Uterus (tissue), 4 donors: ENCODE results near the gene RIPOR2. TPM values are rescaled to one million over a fixed set of nuclear protein-coding genes. Genes with fewer than 3 reads are reported as not detected.

Experiments used
- DNase-seq, 2 donors: peaks; one replicate each; pipeline ENCODE4 v3.0.0-alpha.2; 2019 to 2020
- H3K27ac ChIP-seq, 2 donors: fragments of 200-600 bp; sonication (generic); 1 replicate in 1 of 2; 2 replicates in 1 of 2; pipeline ENCODE4 v1.5.1; 2016 to 2018
- H3K27me3 ChIP-seq, 2 donors: fragments of 200-600 bp; sonication (generic); one replicate each; pipeline ENCODE4 v1.5.1; 2018 to 2019; ENCODE audit warnings: control low read depth in 1 of 2
- H3K36me3 ChIP-seq, 2 donors: fragments of 200-600 bp; sonication (generic); one replicate each; pipeline ENCODE4 v1.5.1; 2019; ENCODE audit warnings: control low read depth in 1 of 2
- H3K4me1 ChIP-seq, 2 donors: fragments of 200-600 bp; sonication (generic); one replicate each; pipeline ENCODE4 v1.5.1; 2018 to 2019; ENCODE audit warnings: control low read depth in 1 of 2
- H3K4me3 ChIP-seq, 2 donors: fragments of 200-600 bp; sonication (generic); 1 replicate in 1 of 2; 2 replicates in 1 of 2; pipeline ENCODE4 v1.5.1; 2018 to 2019; ENCODE audit warnings: mild to moderate bottlenecking in 1 of 2
- H3K9me3 ChIP-seq, 2 donors: fragments of 200-600 bp; sonication (generic); one replicate each; pipeline ENCODE4 v1.5.1; 2019; ENCODE audit warnings: control low read depth in 1 of 2
- POLR2A ChIP-seq, 2 donors: fragments of 450-650 bp; IDR thresholded peaks; one replicate each; pipeline ENCODE4 v1.6.1; 2016; ENCODE audit warnings: antibody characterized with exemption in 2 of 2, mild to moderate bottlenecking in 1 of 2, moderate library complexity in 1 of 2
- intact Hi-C: fragments of 100-400 bp; cut with DNase I; formaldehyde crosslinking; loops from one replicate; pipeline ENCODE4 v1.15.1; 2023; ENCODE audit warnings: low total_unique reads
- total RNA-seq, 4 donors: library from RNA; depleted of rRNA in 3 of 4; stranded (reverse); fragments of >200 nt in 3 of 4; gene quantifications; one replicate each; pipeline versions ENCODE4 v1.1.0 to v1.2.4, GENCODE V29; 2014 to 2023
- TF ChIP-seq, protein P1 (sequence below), 4 experiments: fragments of 200-600 bp in 2 of 4; fragments of 450-650 bp in 2 of 4; sonication (generic) in 2 of 4; IDR thresholded peaks; one replicate each; pipeline ENCODE4 v1.5.1; 2016 to 2019; ENCODE audit warnings: antibody characterized with exemption in 4 of 4, mild to moderate bottlenecking in 2 of 4, moderate library complexity in 1 of 4
- donor health status: DM: yes; HTN: yes; CAD: no.

The RIPOR2 gene
- total RNA-seq, 4 donors from 2014 or later = 29.0 to 106 (median 80.4) TPM

DNA sequence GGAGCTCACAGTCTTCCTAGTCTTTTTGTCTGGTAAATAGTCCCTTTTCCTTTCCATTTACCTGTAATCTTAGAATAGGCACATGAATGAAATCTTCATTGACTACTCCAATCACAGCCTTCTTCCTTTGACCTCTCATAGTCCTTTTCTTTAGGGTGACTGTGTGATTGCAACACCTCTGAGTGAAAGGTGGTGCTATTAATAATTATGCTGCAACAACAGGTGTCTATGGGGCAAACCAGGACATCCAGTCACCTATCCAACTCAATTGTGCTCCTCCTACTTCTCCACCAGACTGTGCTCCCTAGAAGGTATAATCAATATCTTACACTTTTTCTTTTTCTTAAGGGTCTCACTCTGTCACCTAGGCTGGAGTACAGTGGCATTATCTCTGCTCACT is 29.4 kb downstream of the RIPOR2 start:
- H3K9me3 ChIP-seq = no peaks in the 10 kb centered on the region
- no peaks in the 10 kb centered on the region for H3K27me3 ChIP-seq
- no peaks in the 10 kb centered on the region for H3K36me3 ChIP-seq
- no peak for TF ChIP-seq POLR2A (IDR thresholded peaks at IDR 0.05)
- TF ChIP-seq, protein P1, sequence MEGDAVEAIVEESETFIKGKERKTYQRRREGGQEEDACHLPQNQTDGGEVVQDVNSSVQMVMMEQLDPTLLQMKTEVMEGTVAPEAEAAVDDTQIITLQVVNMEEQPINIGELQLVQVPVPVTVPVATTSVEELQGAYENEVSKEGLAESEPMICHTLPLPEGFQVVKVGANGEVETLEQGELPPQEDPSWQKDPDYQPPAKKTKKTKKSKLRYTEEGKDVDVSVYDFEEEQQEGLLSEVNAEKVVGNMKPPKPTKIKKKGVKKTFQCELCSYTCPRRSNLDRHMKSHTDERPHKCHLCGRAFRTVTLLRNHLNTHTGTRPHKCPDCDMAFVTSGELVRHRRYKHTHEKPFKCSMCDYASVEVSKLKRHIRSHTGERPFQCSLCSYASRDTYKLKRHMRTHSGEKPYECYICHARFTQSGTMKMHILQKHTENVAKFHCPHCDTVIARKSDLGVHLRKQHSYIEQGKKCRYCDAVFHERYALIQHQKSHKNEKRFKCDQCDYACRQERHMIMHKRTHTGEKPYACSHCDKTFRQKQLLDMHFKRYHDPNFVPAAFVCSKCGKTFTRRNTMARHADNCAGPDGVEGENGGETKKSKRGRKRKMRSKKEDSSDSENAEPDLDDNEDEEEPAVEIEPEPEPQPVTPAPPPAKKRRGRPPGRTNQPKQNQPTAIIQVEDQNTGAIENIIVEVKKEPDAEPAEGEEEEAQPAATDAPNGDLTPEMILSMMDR (IDR thresholded peaks at IDR 0.05) = no peak
- no peak for DNase-seq
- H3K4me1 ChIP-seq = peaks cover 0 to 4% of the 10 kb centered on the region in 2 donors
- H3K4me3 ChIP-seq = no peak overlapping the region
- peak overlapping the region; percentile 97 to 98 for H3K27ac ChIP-seq
- intact Hi-C loops = no loop called here

DNA sequence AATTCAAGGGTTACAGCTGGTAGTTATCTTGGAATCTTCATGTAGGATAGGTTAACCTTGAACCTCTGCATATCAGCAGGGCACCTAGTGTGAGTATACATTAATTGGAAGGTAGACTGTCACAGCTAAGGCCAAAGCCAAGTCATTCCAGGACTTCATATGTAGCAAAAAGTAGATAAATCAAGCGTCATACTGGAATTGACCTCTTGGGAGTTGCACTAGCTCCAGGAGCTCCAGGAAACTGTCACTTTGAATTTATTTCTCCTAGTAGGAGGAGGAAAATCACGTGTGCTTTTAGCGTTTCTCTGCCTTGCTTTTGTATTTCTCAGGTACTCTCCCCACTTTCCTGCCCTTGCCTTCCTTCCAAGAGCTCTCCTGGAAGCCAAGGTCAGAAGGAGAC is 30.3 kb downstream of the RIPOR2 start:
- H3K27ac ChIP-seq = peak overlapping the region; percentile 97 to 98

DNA sequence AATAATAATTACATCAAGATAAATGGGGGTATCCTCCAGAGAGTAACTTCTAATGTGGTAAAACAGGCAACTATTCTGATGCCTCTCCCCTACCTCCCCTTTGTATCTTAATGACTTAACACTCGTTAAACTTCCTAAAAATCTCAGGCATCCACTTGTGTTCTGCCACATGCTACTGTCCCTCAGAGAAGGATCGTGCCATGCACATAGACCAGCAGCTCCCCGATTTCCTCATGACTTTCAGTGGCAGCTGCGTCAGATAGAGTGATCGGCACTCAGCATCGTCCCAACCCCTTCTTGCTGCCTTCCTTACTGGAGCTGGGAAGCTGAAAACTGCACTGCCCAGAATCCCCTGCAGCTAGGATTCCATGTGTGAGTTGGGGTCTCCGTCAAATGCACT is 32.1 kb downstream of the RIPOR2 start:
- H3K36me3 ChIP-seq = no peaks in the 10 kb centered on the region
- intact Hi-C loops = no loop called here
- H3K9me3 ChIP-seq = no peaks in the 10 kb centered on the region
- TF ChIP-seq, protein P1 (IDR thresholded peaks at IDR 0.05) = no peak
- TF ChIP-seq POLR2A (IDR thresholded peaks at IDR 0.05) = no peak
- no peaks in the 10 kb centered on the region for H3K27me3 ChIP-seq
- no peak overlapping the region for H3K4me3 ChIP-seq
- peak overlapping the region; percentile 20 to 97 for H3K27ac ChIP-seq
- no peak for DNase-seq
- H3K4me1 ChIP-seq = peaks cover 0 to 12% of the 10 kb centered on the region in 2 donors

More for the DNA sequence above, 30.3 kb downstream of the RIPOR2 start:
- Histone ChIP-seq H3K9me3 (no peaks in the 10 kb centered on the region), H3K36me3 (no peaks in the 10 kb centered on the region), H3K4me3 (no peak overlapping the region), H3K4me1 (peaks cover 0 to 5% of the 10 kb centered on the region in 2 donors), H3K27me3 (no peaks in the 10 kb centered on the region)
- intact Hi-C loops = no loop called here
- peak in 1 of 2 donors; percentile 44 for DNase-seq
- TF ChIP-seq, protein P1 (IDR thresholded peaks at IDR 0.05) = no peak
- no peak for TF ChIP-seq POLR2A (IDR thresholded peaks at IDR 0.05)

DNA sequence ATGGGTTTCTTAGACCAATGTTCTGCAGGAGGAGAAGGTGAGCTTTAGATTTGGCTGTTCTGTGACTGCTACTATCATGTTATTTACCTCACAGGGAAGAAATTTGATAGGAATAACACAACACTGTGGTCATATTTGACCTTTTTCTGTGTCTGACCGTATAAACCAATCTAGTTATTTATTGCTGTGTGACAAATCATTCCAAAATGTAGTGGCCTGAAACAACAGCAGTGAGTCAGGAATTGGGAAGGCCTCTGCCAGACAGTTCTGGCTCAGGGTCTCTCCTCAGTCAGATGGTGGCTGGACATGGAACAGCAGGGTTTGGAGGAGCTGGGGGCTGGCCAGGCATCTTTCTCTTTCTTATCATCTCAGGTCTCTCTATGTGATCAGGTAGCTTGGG is 33.0 kb downstream of the RIPOR2 start:
- peak overlapping the region; percentile 78 to 97 for H3K27ac ChIP-seq
- intact Hi-C loops = no loop called here
- no peaks in the 10 kb centered on the region for H3K27me3 ChIP-seq
- H3K9me3 ChIP-seq = no peaks in the 10 kb centered on the region
- no peaks in the 10 kb centered on the region for H3K36me3 ChIP-seq
- no peak overlapping the region for H3K4me3 ChIP-seq
- peaks cover 0 to 12% of the 10 kb centered on the region in 2 donors for H3K4me1 ChIP-seq
- no peak for DNase-seq
- no peak for TF ChIP-seq POLR2A (IDR thresholded peaks at IDR 0.05)
- TF ChIP-seq, protein P1 (IDR thresholded peaks at IDR 0.05) = no peak

DNA sequence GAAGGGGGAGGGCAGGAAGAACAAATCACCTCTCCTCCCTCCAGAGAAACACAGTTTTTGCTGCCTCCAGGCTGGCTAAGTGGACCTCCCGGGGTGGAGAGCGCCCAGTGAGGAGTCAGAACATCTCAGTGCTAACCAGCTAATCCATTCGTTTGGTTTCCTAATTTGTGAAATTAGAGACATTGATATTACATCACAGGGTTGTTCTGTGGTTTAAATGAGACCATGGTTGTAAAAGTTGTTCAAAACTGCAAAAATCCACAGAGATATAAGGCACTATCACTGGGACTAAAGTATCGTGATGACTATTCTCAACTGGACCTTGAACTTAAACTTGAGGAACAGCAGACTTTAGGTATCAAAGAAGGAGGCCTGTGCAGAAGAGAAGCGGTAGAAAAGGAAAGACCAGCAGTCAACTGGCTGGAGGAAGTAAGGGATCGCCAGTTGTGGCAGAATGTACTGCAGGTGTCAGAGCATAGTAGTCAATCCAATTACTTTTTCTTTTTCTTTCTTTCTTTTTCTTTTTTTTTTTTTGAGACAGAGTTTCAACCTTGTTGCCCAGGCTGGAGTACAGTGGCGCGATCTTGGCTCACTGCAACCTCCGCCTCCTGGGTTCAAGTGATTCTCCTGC is 33.9 kb downstream of the RIPOR2 start:
- H3K27ac ChIP-seq = peak overlapping the region; percentile 78 to 97

More for the DNA sequence above, 33.9 kb downstream of the RIPOR2 start:
- Histone ChIP-seq H3K36me3 (no peaks in the 10 kb centered on the region), H3K4me3 (no peak overlapping the region), H3K4me1 (peaks cover 0 to 17% of the 10 kb centered on the region in 2 donors), H3K27me3 (no peaks in the 10 kb centered on the region), H3K9me3 (no peaks in the 10 kb centered on the region)
- TF ChIP-seq, protein P1 (IDR thresholded peaks at IDR 0.05) = no peak
- no peak for TF ChIP-seq POLR2A (IDR thresholded peaks at IDR 0.05)
- no peak for DNase-seq
- intact Hi-C loops = no loop called here
